HAP-1 (cell line): ENCODE data around the gene LAYN.

Source experiments
- DNase-seq, 2 experiments: peaks; one replicate each; pipeline ENCODE4 v3.0.0-alpha.2; 2016 to 2020; ENCODE audit warnings: low spot score in 2 of 2
- H3K27me3 ChIP-seq: fragments of 250-450 bp; sonication (Bioruptor Pico); 2 replicates; pipeline ENCODE4 v1.5.1; 2020; ENCODE audit warnings: low read depth, mild to moderate bottlenecking, moderate library complexity
- H3K36me3 ChIP-seq: fragments of 250-450 bp; sonication (Bioruptor Pico); replicated peaks from 2 replicates; pipeline ENCODE4 v1.5.1; 2020; ENCODE audit warnings: mild to moderate bottlenecking
- H3K4me1 ChIP-seq: fragments of 250-450 bp; sonication (Bioruptor Pico); 2 replicates; pipeline ENCODE4 v1.5.1; 2020; ENCODE audit warnings: mild to moderate bottlenecking
- H3K4me3 ChIP-seq: fragments of 250-450 bp; sonication (Bioruptor Pico); 2 replicates; pipeline ENCODE4 v1.5.1; 2020; ENCODE audit warnings: mild to moderate bottlenecking, moderate library complexity
- H3K9me3 ChIP-seq: fragments of 250-450 bp; sonication (Bioruptor Pico); 2 replicates; pipeline ENCODE4 v1.5.1; 2020; ENCODE audit warnings: mild to moderate bottlenecking, moderate library complexity
- in situ Hi-C: fragments of 300-500 bp; cut with MboI; formaldehyde crosslinking; loops from 3 replicates; pipeline ENCODE4 v1.14.3; 2020; ENCODE audit warnings: low sequenced_read_pairs, inconsistent platforms, mixed read lengths

Gene LAYN

DNA sequence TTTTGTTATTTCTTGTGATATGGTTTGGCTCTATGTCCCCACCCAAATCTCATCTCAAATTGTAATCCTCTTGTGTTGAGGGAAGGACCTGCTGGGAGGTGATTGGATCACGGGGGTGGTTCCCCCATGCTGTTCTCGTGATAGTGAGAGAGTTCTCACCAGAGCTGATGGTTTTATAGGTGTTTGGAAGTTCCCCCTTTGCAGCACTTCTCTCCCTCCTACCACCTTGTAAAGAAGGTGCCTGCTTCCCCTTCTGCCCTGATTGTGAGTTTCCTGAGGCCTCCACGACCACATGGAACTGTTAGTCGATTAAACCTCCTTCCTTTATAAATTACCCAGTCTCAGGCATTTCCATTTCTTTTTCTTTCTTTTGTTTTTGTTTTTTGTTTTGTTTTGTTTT, 37.3 kb downstream of the LAYN start:
- Histone ChIP-seq H3K36me3 (no peaks in the 10 kb centered on the region), H3K4me1 (no peaks in the 10 kb centered on the region), H3K27me3 (no peaks in the 10 kb centered on the region), H3K4me3 (no peak overlapping the region), H3K9me3 (no peaks in the 10 kb centered on the region)
- in situ Hi-C loops, result no loop called here
- no peak for DNase-seq

DNA sequence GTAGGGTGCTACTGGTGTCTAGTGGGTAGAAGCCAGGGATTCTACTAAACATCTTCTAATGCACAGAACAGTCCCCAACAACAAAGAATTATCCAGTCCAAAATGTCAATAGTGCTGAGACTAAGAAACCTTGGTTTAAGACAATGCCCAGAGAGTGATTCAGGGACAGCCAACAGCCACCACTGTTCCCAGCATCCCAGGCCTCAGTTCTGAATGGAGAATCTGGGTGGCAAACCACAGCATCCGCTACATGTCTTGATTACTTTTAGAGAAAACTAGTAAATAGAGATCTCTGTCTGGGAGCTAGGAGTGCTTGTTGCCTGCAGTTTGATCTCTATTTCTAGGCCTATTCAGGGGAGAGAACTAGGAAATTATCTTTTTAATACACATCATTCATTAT, 40.8 kb downstream of the LAYN start:
- DNase-seq, result no peak
- Histone ChIP-seq H3K9me3 (no peaks in the 10 kb centered on the region), H3K36me3 (no peaks in the 10 kb centered on the region), H3K4me3 (no peak overlapping the region), H3K4me1 (no peaks in the 10 kb centered on the region), H3K27me3 (no peaks in the 10 kb centered on the region)
- in situ Hi-C loops, result no loop called here

DNA sequence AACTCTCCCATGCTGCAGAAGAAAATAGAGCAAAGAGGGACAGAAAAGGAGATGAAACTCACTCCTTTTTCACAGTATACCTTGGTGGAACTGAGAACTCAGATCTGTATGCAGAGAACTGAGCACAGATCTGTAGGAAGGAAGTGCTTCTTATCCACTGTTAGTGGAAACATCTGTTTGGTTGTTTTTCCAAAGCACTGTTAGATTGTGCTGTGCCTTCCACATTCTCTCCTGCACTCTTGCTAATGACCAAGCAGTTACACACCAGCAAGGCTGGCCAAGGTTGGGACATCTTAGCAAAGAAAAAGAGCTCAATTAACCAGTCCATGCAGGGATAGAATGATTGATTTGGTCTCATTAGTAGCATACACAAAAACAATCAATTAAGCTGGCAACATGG, 41.6 kb downstream of the LAYN start:
- no peaks in the 10 kb centered on the region for H3K27me3 ChIP-seq
- no peak overlapping the region for H3K4me3 ChIP-seq
- H3K36me3 ChIP-seq, result no peaks in the 10 kb centered on the region
- DNase-seq, result no peak
- H3K9me3 ChIP-seq, result no peaks in the 10 kb centered on the region
- no peaks in the 10 kb centered on the region for H3K4me1 ChIP-seq
- in situ Hi-C loops, result no loop called here

DNA sequence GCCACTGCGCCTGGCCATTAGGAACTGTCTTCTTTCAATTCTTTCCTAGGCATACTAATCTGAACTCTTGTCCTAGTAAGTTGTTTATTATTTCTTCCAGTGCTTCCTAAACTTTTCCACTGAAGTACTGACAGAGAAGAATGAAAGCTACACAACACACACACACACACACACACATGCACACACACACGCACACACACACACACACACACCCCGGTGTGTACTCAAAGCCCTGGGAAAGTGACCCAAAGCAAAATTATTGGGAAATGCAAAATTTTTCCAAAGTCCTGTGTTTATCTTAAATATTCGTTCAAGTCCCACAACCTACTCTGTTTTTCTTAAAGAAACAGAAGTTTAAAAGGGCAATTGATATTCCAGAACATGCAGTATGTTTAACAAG, 42.4 kb downstream of the LAYN start:
- Histone ChIP-seq H3K36me3 (no peaks in the 10 kb centered on the region), H3K4me3 (no peak overlapping the region), H3K4me1 (no peaks in the 10 kb centered on the region), H3K9me3 (no peaks in the 10 kb centered on the region), H3K27me3 (no peaks in the 10 kb centered on the region)
- no peak for DNase-seq
- in situ Hi-C loops, result no loop called here

DNA sequence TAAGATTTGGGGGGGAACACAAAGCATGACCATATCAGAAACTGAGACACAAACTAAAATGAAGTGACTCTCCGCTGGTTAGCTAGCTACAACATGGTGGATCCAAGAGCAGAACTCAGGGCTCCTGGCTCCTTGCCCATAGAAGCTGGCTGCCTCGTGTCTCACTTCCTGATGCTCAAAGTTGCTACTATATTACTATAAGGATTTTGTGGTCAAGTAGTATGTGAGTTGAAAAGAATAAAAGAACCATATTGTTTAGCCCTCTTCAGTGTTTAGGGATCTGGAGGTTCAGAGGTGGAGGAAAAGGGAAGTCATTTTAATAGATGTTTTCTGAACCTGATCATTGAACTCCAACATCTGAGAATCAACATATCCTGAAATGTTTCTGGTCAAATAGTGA, 44.9 kb downstream of the LAYN start:
- in situ Hi-C loops, result no loop called here
- Histone ChIP-seq H3K4me3 (no peak overlapping the region), H3K9me3 (no peaks in the 10 kb centered on the region), H3K27me3 (peaks cover 4% of the 10 kb centered on the region; the same call in 1 of the 2 replicates), H3K36me3 (no peaks in the 10 kb centered on the region), H3K4me1 (no peaks in the 10 kb centered on the region)
- DNase-seq, result no peak

DNA sequence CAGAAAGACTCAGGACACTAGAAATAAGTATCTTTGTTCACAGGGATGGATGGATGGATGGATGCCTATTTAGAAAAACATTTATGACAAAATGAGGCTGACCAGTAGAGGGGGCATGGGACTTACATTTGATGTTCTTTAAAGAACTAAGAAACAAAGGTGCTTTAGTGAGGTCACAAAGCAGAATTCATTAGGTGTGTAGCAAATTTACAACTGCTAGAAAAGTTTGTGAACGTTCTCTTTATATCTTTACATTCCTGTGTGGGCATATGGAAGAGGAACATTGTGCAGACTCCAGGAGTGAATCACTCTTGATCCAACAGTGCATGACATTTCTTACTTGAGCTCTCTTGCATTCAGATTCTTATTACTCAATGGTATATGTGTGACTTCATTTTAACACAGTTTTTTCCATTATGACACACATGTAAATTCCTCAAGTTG, 45.9 kb downstream of the LAYN start:
- Histone ChIP-seq H3K9me3 (no peaks in the 10 kb centered on the region), H3K27me3 (peaks cover 4% of the 10 kb centered on the region; the same call in 1 of the 2 replicates), H3K4me3 (no peak overlapping the region), H3K36me3 (no peaks in the 10 kb centered on the region), H3K4me1 (no peaks in the 10 kb centered on the region)
- peak; percentile 35 to 60 for DNase-seq
- in situ Hi-C loops, result no loop called here

DNA sequence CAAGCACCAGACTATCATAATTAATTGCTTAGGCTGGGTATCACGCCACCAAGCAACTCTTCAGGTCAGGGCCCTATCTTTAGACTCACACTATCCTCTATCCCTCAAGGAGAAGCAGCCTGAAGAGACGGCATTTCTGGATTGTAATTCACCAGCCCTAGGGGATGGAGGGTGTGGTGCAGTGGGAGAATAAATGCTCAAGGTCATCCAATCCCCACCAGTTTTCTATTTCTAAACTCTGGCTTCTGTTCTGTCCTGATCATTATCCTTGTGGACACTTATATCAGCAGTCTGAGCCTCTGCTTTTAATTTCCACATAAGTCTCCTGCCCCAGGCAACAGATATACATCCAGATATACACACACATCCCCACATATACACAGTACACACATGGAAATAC, 48.6 kb downstream of the LAYN start:
- no peaks in the 10 kb centered on the region for H3K4me1 ChIP-seq
- in situ Hi-C loops, result no loop called here
- H3K9me3 ChIP-seq, result no peaks in the 10 kb centered on the region
- no peak for DNase-seq
- H3K4me3 ChIP-seq, result no peak overlapping the region
- no peaks in the 10 kb centered on the region for H3K36me3 ChIP-seq
- peaks cover 8% of the 10 kb centered on the region; the same call in 1 of the 2 replicates for H3K27me3 ChIP-seq

DNA sequence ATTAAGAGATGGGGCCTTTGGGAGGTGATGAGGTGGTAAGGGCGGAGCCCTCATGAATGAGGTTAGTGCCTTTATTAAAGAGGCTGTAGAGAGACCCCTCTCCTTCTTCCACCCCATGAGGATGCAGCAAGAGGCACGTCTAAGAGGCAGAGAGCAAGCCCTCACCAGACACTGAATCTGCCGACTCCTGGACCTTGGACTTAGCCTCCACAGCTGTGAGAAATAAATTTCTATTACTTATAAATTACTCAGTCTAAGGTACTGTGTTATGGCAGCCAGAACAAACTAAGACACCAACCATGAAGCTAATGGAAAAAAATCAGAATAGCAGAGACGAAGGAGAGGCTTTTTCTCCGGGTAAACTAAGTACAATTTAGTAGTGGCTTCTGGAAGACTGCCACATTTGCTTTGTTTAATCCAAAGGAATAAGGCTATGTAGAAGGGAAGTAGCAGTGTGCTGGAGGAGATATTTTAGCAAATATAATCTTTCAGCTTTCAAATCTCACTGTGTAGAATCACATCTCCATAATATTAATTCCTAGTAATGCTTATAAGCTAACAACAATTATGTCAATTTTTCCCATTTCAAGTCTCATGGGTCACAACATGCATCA, 49.5 kb downstream of the LAYN start:
- Histone ChIP-seq H3K36me3 (no peaks in the 10 kb centered on the region), H3K27me3 (peaks cover 8% of the 10 kb centered on the region; the same call in 1 of the 2 replicates), H3K4me1 (no peaks in the 10 kb centered on the region), H3K4me3 (no peak overlapping the region), H3K9me3 (no peaks in the 10 kb centered on the region)
- in situ Hi-C loops, result no loop called here
- DNase-seq, result no peak

DNA sequence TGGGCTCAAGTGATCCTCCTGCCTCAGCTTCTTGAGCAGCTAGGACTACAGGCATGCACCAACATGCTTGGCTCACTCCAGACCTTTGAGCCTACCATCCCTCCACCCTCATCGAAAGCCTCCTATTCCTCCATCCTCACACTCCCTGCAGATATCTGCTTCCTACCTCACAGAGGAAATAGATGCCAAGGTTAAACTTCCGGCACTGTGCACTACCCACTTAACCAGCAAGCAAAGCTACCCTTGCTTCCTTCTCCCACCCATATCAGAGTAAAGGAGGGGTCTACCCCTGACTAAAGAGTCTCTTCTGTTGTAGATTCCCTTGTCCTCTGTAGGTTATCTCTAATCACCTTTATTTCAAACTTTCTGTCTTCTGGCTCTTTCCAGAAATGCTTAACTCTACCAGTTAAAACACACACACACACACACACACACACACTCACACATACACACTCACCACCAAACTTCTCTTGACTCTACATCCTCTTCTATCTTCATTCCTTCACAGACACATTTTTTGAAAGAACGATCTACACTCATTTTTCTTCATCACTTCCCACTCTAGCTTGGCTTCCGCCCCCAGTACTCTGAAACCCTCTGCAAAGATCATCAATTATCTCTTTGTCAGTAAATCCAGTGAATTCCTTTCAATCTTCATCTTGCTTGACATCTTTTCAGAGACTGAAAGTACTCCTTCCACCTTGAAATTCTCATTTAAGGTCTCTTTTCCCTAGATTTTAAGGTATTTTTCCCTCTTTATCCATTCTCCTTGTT, 50.9 kb downstream of the LAYN start:
- peaks cover 8% of the 10 kb centered on the region; the same call in 1 of the 2 replicates for H3K27me3 ChIP-seq
- in situ Hi-C loops, result no loop called here
- peaks cover 3% of the 10 kb centered on the region; the same call in 1 of the 2 replicates for H3K9me3 ChIP-seq
- no peaks in the 10 kb centered on the region for H3K4me1 ChIP-seq
- DNase-seq, result no peak
- H3K4me3 ChIP-seq, result no peak overlapping the region
- H3K36me3 ChIP-seq, result no peaks in the 10 kb centered on the region

DNA sequence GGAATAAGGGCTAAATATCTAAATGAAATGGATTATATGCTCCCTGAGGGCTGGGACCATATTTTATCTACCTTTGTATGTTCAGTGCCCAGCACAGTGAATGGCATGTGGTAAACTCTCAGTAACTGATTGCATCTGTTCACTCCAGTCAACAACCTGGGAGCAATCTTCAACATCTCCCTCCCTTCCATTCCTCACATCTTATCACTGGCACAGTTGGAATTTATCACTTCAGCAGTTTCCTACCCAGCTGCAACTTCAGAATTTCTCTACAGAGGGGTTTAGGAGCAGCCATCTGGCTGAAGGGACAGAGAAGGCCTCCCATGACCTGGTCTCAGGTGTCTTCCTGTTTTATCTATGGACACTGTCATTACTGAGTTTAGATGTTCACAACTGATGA, 52.0 kb downstream of the LAYN start:
- Histone ChIP-seq H3K9me3 (peaks cover 3% of the 10 kb centered on the region; the same call in 1 of the 2 replicates), H3K4me3 (no peak overlapping the region), H3K4me1 (no peaks in the 10 kb centered on the region; the same call in 1 of the 2 replicates), H3K27me3 (peaks cover 8% of the 10 kb centered on the region; the same call in 1 of the 2 replicates), H3K36me3 (no peaks in the 10 kb centered on the region)
- in situ Hi-C loops, result no loop called here
- no peak for DNase-seq

DNA sequence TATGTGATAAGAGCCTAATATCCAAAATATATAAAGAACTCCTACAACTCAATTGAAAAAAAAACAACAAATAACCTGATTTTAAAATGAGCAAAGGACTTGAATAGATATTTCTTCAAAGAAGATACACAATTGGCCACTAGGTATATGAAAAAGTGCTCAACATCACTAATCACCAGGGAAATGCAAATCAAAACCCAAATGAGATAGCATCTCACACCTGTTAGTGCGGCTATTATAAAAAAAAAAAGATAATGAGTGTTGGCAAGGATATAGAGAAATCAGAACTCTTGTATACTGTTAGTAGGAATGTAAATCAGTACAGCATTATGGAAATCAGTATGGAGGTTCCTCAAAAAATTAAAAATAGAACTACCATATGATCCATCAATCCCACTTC, 55.8 kb downstream of the LAYN start:
- DNase-seq, result no peak
- Histone ChIP-seq H3K4me1 (no peaks in the 10 kb centered on the region; the same call in none of the 2 replicates), H3K4me3 (no peak overlapping the region), H3K36me3 (no peaks in the 10 kb centered on the region), H3K27me3 (peaks cover 4% of the 10 kb centered on the region; the same call in 1 of the 2 replicates), H3K9me3 (peaks cover 3% of the 10 kb centered on the region; the same call in 1 of the 2 replicates)
- in situ Hi-C loops, result no loop called here

DNA sequence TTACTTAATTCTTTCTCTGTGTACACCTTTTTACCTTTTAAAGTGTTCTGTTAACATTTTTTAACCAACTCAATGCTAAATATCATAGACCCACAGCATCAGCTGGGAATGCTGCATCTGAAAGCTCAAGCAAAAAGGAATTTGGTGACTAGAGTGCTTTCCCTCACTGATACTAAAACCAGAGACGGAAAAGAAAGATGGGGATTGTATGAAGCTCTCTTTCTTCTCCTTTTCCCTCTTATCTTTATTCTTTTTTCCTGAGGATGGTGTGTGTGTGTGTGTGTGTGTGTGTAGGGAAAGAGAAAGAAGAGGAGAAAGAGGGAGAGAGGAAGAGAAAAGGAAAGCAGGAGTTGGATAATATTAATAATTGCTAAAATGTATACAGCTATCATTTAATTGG, 57.6 kb downstream of the LAYN start:
- H3K4me3 ChIP-seq, result no peak overlapping the region
- in situ Hi-C loops, result no loop called here
- no peak for DNase-seq

DNA sequence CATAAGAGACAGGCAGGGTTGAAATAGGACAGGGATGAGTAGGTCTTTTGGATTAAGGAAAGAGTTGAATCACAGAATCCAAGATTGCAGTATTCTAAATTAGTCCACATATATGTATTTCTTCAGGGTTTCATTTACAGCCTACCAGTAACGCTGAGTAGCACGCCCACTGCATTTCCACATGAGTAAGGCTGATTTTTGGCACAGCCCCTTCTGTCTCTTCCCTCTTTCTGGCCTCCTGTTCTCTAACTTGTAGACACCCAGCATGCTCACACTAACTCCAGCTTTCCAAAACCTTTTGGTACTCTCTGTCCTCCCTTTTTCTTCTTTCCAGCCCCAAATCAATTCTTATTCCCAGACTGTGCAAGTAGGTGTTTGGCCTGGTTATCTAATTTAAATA, 58.0 kb downstream of the LAYN start:
- in situ Hi-C loops, result no loop called here
- Histone ChIP-seq H3K9me3 (peaks cover 3% of the 10 kb centered on the region; the same call in 1 of the 2 replicates), H3K4me3 (no peak overlapping the region), H3K27me3 (no peaks in the 10 kb centered on the region), H3K36me3 (no peaks in the 10 kb centered on the region), H3K4me1 (peaks cover 5% of the 10 kb centered on the region)
- DNase-seq, result no peak

More for the DNA sequence above, 57.6 kb downstream of the LAYN start:
- peaks cover 5% of the 10 kb centered on the region for H3K4me1 ChIP-seq
- H3K27me3 ChIP-seq, result no peaks in the 10 kb centered on the region
- H3K9me3 ChIP-seq, result peaks cover 3% of the 10 kb centered on the region; the same call in 1 of the 2 replicates
- H3K36me3 ChIP-seq, result no peaks in the 10 kb centered on the region

DNA sequence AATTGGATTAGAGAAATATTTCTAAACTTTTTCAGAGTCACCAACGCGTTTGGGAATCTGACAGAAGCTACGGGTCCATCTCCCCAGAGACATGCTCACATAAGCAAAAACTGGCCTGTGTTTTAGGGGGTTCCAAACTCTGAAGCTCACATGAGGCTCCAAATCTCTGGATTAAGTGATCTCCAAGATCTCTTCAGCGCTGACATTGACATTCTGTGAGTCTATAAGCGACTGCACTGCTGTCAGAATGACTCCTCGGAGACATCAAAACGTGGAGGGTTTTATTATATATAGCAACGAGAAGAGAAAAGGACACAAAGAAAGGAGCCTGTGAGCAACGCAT, 61.1 kb downstream of the LAYN start:
- DNase-seq, result no peak
- Histone ChIP-seq H3K36me3 (no peaks in the 10 kb centered on the region), H3K27me3 (no peaks in the 10 kb centered on the region), H3K4me1 (peaks cover 16% of the 10 kb centered on the region), H3K4me3 (peak overlapping the region; percentile 10), H3K9me3 (no peaks in the 10 kb centered on the region)
- in situ Hi-C loops, result loop anchor here (5.0 kb wide), 2 partner anchors 166 to 241 kb away; partner anchors contain the start of gene PPP2R1B
